AG04449 (cell line): ENCODE results near the gene ACER3.
"Not testable (repeated sequence)": the region's sequence is repeated elsewhere in the genome, so short reads cannot be mapped to it uniquely, and the experiment has no call there.

Experiments used
- CTCF ChIA-PET: fragments of 350-600 bp; formaldehyde crosslinking; extraction: SDS; loops from one replicate; lab custom pipeline; 2021; ENCODE audit warnings: antibody characterized with exemption; lab: Yijun Ruan, JAX
- POLR2A ChIA-PET: fragments of 400-600, 350-600 bp; formaldehyde crosslinking; extraction: SDS; loops from one replicate; lab custom pipeline; 2020; ENCODE audit warnings: antibody characterized with exemption, inconsistent platforms; lab: Yijun Ruan, JAX
- DNase-seq: peaks from one replicate; pipeline ENCODE4 v3.0.0-alpha.2; 2010; ENCODE audit warnings: low read depth, low spot score
- H3K4me3 ChIP-seq: 2 replicates; pipeline ENCODE4 v1.5.1; 2011; ENCODE audit warnings: low read depth, mild to moderate bottlenecking, control low read depth, low read length
- TF ChIP-seq, protein P1 (sequence below): IDR thresholded peaks from one replicate; pipeline ENCODE4 v1.5.1; 2011; ENCODE audit warnings: mild to moderate bottlenecking, moderate library complexity, low read length, control low read depth, inconsistent platforms; ENCODE audit not compliant: insufficient read depth; ENCODE audit errors: missing control alignments

Gene ACER3

DNA sequence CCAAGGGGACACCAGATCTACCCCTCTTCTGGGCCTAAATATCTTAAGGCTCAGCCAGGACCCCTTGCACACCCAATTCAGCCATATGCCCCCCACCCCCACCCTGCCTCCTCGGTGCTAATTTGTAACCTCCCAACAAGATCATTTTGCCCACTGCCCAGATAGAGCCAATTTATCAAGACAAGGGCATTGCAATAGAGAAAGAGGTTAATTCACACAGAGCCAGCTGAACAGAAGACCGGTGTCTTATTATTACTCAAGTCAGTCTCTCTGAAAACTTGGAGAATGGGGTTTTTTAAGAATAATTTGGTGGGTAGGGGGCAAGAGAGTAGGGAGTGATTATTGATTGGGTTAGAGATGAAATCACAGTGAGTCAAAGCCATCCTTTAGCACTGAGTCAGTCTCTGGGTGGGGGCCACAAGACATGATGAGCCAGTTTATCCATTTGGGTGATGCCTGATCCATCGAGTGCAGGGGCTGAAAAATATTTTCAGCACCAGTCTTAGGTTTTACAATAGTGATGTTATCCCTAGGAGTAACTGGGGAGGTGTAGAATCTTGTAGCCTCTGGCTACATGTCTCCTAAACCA, 196.2 kb downstream of the ACER3 start:
- no peak for DNase-seq
- ChIA-PET CTCF (interaction anchor here (1.3 to 10.7 kb wide), 3 partner anchors 8 to 35 kb away, joined by 4 to 320 read pairs (median 7); no protein-coding TSS in a partner anchor), POLR2A (no interaction called here)
- no peak overlapping the region for H3K4me3 ChIP-seq
- TF ChIP-seq, protein P1, sequence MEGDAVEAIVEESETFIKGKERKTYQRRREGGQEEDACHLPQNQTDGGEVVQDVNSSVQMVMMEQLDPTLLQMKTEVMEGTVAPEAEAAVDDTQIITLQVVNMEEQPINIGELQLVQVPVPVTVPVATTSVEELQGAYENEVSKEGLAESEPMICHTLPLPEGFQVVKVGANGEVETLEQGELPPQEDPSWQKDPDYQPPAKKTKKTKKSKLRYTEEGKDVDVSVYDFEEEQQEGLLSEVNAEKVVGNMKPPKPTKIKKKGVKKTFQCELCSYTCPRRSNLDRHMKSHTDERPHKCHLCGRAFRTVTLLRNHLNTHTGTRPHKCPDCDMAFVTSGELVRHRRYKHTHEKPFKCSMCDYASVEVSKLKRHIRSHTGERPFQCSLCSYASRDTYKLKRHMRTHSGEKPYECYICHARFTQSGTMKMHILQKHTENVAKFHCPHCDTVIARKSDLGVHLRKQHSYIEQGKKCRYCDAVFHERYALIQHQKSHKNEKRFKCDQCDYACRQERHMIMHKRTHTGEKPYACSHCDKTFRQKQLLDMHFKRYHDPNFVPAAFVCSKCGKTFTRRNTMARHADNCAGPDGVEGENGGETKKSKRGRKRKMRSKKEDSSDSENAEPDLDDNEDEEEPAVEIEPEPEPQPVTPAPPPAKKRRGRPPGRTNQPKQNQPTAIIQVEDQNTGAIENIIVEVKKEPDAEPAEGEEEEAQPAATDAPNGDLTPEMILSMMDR, result no peak

DNA sequence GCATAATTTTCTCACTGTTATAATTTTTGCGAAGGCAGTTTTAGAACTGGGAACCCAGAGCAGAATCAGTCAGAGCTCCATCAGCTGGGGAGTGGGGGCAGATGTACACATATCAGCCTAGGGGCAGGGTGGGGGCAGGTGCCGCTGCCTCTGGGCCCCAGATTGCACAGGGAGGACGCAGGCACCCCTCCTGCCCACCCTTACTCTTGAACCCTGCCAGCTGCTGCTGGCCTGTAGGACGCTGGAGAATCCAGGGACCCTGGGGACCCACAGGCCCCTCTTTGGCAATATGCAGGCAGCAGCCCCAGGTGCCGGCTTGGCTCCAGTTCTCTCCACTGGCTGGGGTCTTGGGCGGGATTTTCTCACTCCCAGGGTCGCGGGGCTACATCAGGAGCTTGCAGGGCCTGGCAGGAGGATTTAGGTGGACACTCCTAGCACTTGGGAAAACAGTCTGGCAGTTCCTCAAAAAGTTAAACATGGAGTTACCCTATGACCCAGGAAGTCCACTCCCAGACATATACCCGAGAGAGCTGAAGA, 197.3 kb downstream of the ACER3 start:
- no peak for DNase-seq
- ChIA-PET POLR2A (no interaction called here), CTCF (interaction anchor here (1.1 to 4.5 kb wide), 5 partner anchors 9 to 130 kb away, joined by 4 to 30 read pairs (median 5); no protein-coding TSS in a partner anchor)
- no peak overlapping the region for H3K4me3 ChIP-seq
- TF ChIP-seq, protein P1, result no peak

DNA sequence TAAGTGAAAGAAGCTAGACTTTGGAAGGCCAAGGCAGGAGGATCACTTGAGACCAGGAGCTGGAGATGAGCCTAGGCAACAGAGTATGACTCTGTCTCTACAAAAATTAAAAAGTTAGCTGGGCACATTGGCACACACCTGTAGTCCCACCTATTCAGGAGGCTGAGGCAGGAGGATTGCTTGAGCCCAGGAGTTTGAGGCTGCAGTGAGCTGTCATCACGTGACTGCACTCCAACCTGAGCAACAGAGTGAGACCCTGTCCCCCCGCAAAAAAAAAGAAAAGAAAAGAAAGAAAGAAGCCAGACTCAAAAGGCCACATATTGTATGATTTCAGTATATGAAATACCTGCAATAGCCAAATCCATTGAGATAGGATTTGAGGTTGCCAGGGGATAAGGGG, 198.2 kb downstream of the ACER3 start:
- ChIA-PET POLR2A (no interaction called here), CTCF (interaction anchor here (1.1 to 4.5 kb wide), 4 partner anchors 12 to 129 kb away, joined by 4 to 30 read pairs (median 4); no protein-coding TSS in a partner anchor)
- no peak overlapping the region for H3K4me3 ChIP-seq
- DNase-seq, result no peak
- TF ChIP-seq, protein P1, result no peak

DNA sequence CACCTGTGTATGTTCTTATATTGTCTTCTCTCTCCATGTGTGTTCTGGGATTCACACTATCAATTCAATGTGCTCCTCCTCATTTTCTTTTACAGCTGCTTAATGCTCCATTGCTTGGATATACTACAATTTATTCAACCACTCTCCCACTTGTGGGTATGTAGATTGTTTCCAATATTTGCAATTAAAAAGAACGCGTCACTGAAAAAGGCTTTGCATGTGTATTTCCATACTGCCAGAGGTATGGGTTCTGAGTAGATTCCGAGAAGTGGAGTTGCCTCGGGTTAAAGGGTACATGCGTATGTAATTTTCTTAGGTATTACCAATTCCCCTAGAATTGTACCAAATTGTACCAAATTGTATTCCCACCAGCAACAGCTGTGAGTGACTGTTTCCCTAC, 199.1 kb downstream of the ACER3 start:
- CTCF ChIA-PET, result interaction anchor here (1.8 to 4.5 kb wide), 2 partner anchors 22 to 31 kb away, joined by 4 to 30 read pairs; no protein-coding TSS in a partner anchor

DNA sequence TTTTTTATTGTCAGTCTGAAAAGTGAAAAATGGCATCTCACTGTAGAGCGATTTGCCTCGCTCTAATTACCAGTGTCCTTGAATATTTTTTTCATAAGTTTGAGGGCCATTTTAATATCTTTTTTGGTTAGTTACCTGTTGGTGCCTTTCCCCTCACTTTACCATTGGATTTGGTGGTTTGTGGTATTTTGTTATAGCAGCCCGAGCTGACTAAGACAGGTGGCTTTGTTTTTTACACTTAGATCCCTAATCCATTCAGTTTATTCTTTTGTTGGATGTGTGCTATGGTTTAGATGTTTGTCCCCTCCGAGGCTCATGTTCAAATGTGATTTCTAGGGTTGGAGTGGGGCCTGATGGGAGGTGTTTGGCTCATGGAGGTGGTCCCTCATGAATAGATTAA, 199.5 kb downstream of the ACER3 start:
- POLR2A ChIA-PET, result no interaction called here
- TF ChIP-seq, protein P1, result no peak
- CTCF ChIA-PET, result interaction anchor here (0.8 to 4.5 kb wide), 5 partner anchors 9 to 52 kb away, joined by 3 to 30 read pairs (median 4); no protein-coding TSS in a partner anchor

More for the DNA sequence above, 199.1 kb downstream of the ACER3 start:
- POLR2A ChIA-PET, result no interaction called here
- TF ChIP-seq, protein P1, result no peak
- DNase-seq, result no peak
- no peak overlapping the region for H3K4me3 ChIP-seq

DNA sequence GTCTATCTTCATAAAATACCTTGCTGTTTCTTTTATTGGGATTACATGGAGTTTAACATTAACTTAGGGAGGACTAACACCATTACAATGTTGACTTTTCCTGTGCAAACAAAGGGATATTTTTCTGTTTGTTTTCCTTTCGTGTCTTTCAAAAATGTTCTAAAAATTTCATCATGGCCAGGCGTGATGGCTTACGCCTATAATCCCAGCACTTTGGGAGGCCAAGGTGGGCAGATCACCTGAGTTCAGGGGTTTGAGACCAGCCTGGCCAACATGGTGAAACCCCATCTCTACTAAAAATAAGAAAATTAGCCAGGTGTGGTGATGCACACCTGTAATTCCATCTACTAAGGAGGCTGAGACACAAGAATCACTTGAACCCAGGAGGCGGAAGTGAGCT, 200.5 kb downstream of the ACER3 start:
- CTCF ChIA-PET, result interaction anchor here (1.3 to 4.5 kb wide), 3 partner anchors 10 to 30 kb away, joined by 3 to 30 read pairs (median 4); no protein-coding TSS in a partner anchor
- DNase-seq, POLR2A ChIA-PET: not testable (repeated sequence)

More for the DNA sequence above, 199.5 kb downstream of the ACER3 start:
- DNase-seq, result no peak
- no peak overlapping the region for H3K4me3 ChIP-seq

More for the DNA sequence above, 200.5 kb downstream of the ACER3 start:
- H3K4me3 ChIP-seq, result not testable (repeated sequence)
